H1 (cell line): ENCODE data around the gene RGL1. TPM values are rescaled to one million over a fixed set of nuclear protein-coding genes. Genes with fewer than 3 reads are reported as not detected.

ENCODE experiments used
- CTCF ChIA-PET: fragments of 300-600 bp; sonication (Branson Sonifier 250); formaldehyde crosslinking; loops from one replicate; lab custom pipeline; 2021; ENCODE audit not compliant: partially characterized antibody; lab: Charles Lee
- POLR2A ChIA-PET: fragments of 300-600 bp; sonication (Branson Sonifier 250); formaldehyde crosslinking; loops from one replicate; lab custom pipeline; 2021; ENCODE audit warnings: inconsistent platforms; ENCODE audit not compliant: partially characterized antibody; lab: Charles Lee
- DNase-seq, 2 experiments: peaks; one replicate each; pipeline versions ENCODE4 v3.0.0 to v3.0.0-alpha.2; 2010 to 2022; ENCODE audit warnings: low spot score in 2 of 2, low read depth in 1 of 2, mixed read lengths in 1 of 2
- FAIRE-seq: peaks from 2 replicates; lab custom pipeline; 2011; peaks lifted over from hg19 to GRCh38; lab: Jason Lieb, UNC
- H2AFZ ChIP-seq: 2 replicates; pipeline ENCODE4 v1.8.1; 2012; ENCODE audit warnings: low read length, inconsistent platforms
- H2AK5ac ChIP-seq: 2 replicates; pipeline ENCODE4 v1.6.1; 2013; ENCODE audit warnings: low read depth, low read length
- H2BK120ac ChIP-seq: replicated peaks from 2 replicates; pipeline ENCODE3; 2013; ENCODE audit warnings: low read depth, low read length, inconsistent platforms
- H2BK12ac ChIP-seq: 2 replicates; pipeline ENCODE4 v1.6.1; 2013; ENCODE audit warnings: low read depth, low read length
- H2BK15ac ChIP-seq: 2 replicates; pipeline ENCODE4 v1.6.1; 2013; ENCODE audit warnings: low read length
- H2BK20ac ChIP-seq: 2 replicates; pipeline ENCODE4 v1.6.1; 2013; ENCODE audit warnings: low read length
- H2BK5ac ChIP-seq: 2 replicates; pipeline ENCODE4 v1.6.1; 2013; ENCODE audit warnings: low read depth, low read length
- H3K14ac ChIP-seq: 2 replicates; pipeline ENCODE4 v1.6.1; 2013; ENCODE audit warnings: inconsistent platforms; ENCODE audit not compliant: insufficient read length
- H3K18ac ChIP-seq: 2 replicates; pipeline ENCODE4 v1.6.1; 2013; ENCODE audit warnings: low read length; ENCODE audit errors: extremely low read depth
- H3K23ac ChIP-seq: 2 replicates; pipeline ENCODE4 v1.6.1; 2013; ENCODE audit warnings: inconsistent platforms; ENCODE audit not compliant: insufficient read length
- H3K23me2 ChIP-seq: 2 replicates; pipeline ENCODE4 v1.6.1; 2013; ENCODE audit warnings: low read depth, low read length
- H3K27ac ChIP-seq: 2 replicates; pipeline ENCODE4 v1.6.1; 2011; ENCODE audit warnings: low read depth, low read length, inconsistent platforms
- H3K27me3 ChIP-seq, 4 experiments: replicated peaks in 1 of 4; 1 replicate in 1 of 4; 2 replicates in 3 of 4; pipeline versions ENCODE4 v1.6.1 to v1.8.1; 2011 to 2013; ENCODE audit warnings: low read length in 3 of 4, mild to moderate bottlenecking in 3 of 4, inconsistent platforms in 2 of 4, mixed read lengths in 2 of 4, moderate library complexity in 1 of 4; ENCODE audit not compliant: control insufficient read depth in 3 of 4, insufficient read depth in 3 of 4; ENCODE audit errors: extremely low read depth in 1 of 4
- H3K36me3 ChIP-seq, 4 experiments: 2 replicates each; pipeline versions ENCODE4 v1.6.1 to v1.8.1; 2011 to 2013; ENCODE audit warnings: mild to moderate bottlenecking in 4 of 4, low read length in 3 of 4, moderate library complexity in 2 of 4, control low read depth in 1 of 4, inconsistent platforms in 1 of 4; ENCODE audit not compliant: insufficient read depth in 4 of 4, control insufficient read depth in 2 of 4
- H3K4ac ChIP-seq: replicated peaks from 2 replicates; pipeline ENCODE3; 2013; ENCODE audit warnings: low read length, low read depth, mixed read lengths, inconsistent platforms; ENCODE audit not compliant: insufficient read length
- H3K4me1 ChIP-seq, 4 experiments: replicated peaks in 1 of 4; 1 replicate in 1 of 4; 2 replicates in 3 of 4; pipeline versions ENCODE4 v1.6.1 to v1.8.1; 2011 to 2013; ENCODE audit warnings: low read length in 3 of 4, inconsistent platforms in 2 of 4, mixed read lengths in 1 of 4; ENCODE audit not compliant: insufficient read depth in 4 of 4, control insufficient read depth in 3 of 4
- H3K4me2 ChIP-seq, 2 experiments: 2 replicates each; pipeline versions ENCODE4 v1.6.1 to v1.8.1; 2011 to 2013; ENCODE audit warnings: low read depth in 2 of 2, low read length in 2 of 2, control low read depth in 1 of 2, inconsistent platforms in 1 of 2, mild to moderate bottlenecking in 1 of 2; ENCODE audit not compliant: insufficient read depth in 1 of 2
- H3K4me3 ChIP-seq, 4 experiments: fragments of 200-600, 300-600 bp in 1 of 4; sonication (generic), shearing (Covaris generic), sonication (Bioruptor Twin) in 1 of 4; 2 replicates each; pipeline versions ENCODE4 v1.5.1 to v1.8.1; 2011 to 2016; ENCODE audit warnings: low read length in 4 of 4, low read depth in 3 of 4, control low read depth in 2 of 4, inconsistent platforms in 2 of 4, mild to moderate bottlenecking in 2 of 4, mixed read lengths in 1 of 4, moderate library complexity in 1 of 4; ENCODE audit not compliant: insufficient read depth in 2 of 4; ENCODE audit errors: extremely low read depth in 1 of 4
- H3K56ac ChIP-seq: replicated peaks from 2 replicates; pipeline ENCODE3; 2013; ENCODE audit warnings: low read depth, mild to moderate bottlenecking, mixed read lengths, low read length, inconsistent platforms; ENCODE audit not compliant: insufficient read length
- H3K79me1 ChIP-seq: 2 replicates; pipeline ENCODE4 v1.6.1; 2013; ENCODE audit warnings: low read depth, low read length, control low read depth
- H3K79me2 ChIP-seq, 2 experiments: 2 replicates each; pipeline versions ENCODE4 v1.6.1 to v1.8.1; 2012 to 2013; ENCODE audit warnings: low read length in 2 of 2, mild to moderate bottlenecking in 2 of 2, inconsistent platforms in 1 of 2; ENCODE audit not compliant: insufficient read depth in 2 of 2, control insufficient read depth in 1 of 2
- H3K9ac ChIP-seq, 4 experiments: replicated peaks in 1 of 4; 1 replicate in 1 of 4; 2 replicates in 3 of 4; pipeline versions ENCODE4 v1.6.1 to v1.8.1; 2011 to 2013; ENCODE audit warnings: low read depth in 3 of 4, low read length in 3 of 4, control low read depth in 2 of 4, mild to moderate bottlenecking in 2 of 4, moderate library complexity in 2 of 4, inconsistent platforms in 1 of 4; ENCODE audit errors: extremely low read depth in 1 of 4
- H3K9me3 ChIP-seq, 2 experiments: 2 replicates each; pipeline versions ENCODE4 v1.6.1 to v1.8.1; 2012 to 2013; ENCODE audit warnings: mild to moderate bottlenecking in 2 of 2, moderate library complexity in 2 of 2, control low read depth in 1 of 2, inconsistent platforms in 1 of 2, low read depth in 1 of 2, low read length in 1 of 2, mixed read lengths in 1 of 2; ENCODE audit not compliant: insufficient read depth in 2 of 2
- H4K20me1 ChIP-seq, 2 experiments: replicated peaks in 1 of 2; 2 replicates each; pipeline versions ENCODE3 to v1.8.1; 2011 to 2013; ENCODE audit warnings: inconsistent platforms in 2 of 2, low read length in 2 of 2, mild to moderate bottlenecking in 1 of 2; ENCODE audit not compliant: insufficient read depth in 2 of 2, control insufficient read depth in 1 of 2
- H4K5ac ChIP-seq: 2 replicates; pipeline ENCODE4 v1.6.1; 2013; ENCODE audit warnings: low read length, low read depth, mixed read lengths, inconsistent platforms; ENCODE audit not compliant: insufficient read length
- H4K8ac ChIP-seq: 2 replicates; pipeline ENCODE4 v1.8.0; 2013; ENCODE audit warnings: mild to moderate bottlenecking, moderate library complexity, low read length, inconsistent platforms; ENCODE audit not compliant: insufficient read depth; ENCODE audit errors: extremely low read depth
- H4K91ac ChIP-seq: replicated peaks from 2 replicates; pipeline ENCODE3; 2013; ENCODE audit warnings: low read length, mixed read lengths, inconsistent platforms; ENCODE audit not compliant: insufficient read length
- BACH1 ChIP-seq: IDR thresholded peaks from 2 replicates; pipeline ENCODE4 v1.6.1; 2012; ENCODE audit warnings: low read length, improper control_type of control experiment
- BCL11A ChIP-seq, 2 experiments: IDR thresholded peaks; one replicate each; pipeline ENCODE4 v1.6.1; 2011; ENCODE audit warnings: low read depth in 2 of 2, low read length in 2 of 2, mild to moderate bottlenecking in 2 of 2
- MAFK ChIP-seq: IDR thresholded peaks from 2 replicates; pipeline ENCODE4 v1.6.1; 2012; ENCODE audit warnings: low read depth, mild to moderate bottlenecking, improper control_type of control experiment, low read length
- POLR2AphosphoS5 ChIP-seq: IDR thresholded peaks from 2 replicates; pipeline ENCODE4 v1.6.1; 2011; ENCODE audit warnings: low read depth, low read length
- SUZ12 ChIP-seq: fragments of 200-600 bp; sonication (generic); IDR thresholded peaks from 2 replicates; pipeline ENCODE4 v1.6.1; 2012; ENCODE audit warnings: mild to moderate bottlenecking, inconsistent platforms, low read length, moderate library complexity, mixed read lengths
- YY1 ChIP-seq: IDR thresholded peaks from 2 replicates; pipeline ENCODE4 v1.6.1; 2011; ENCODE audit warnings: low read depth, mild to moderate bottlenecking, low read length
- WGBS, 2 experiments: shearing (Covaris generic) in 1 of 2; methylation state at CpG; one replicate each; pipeline versions ENCODE4 v1.1.6 to v1.1.7; 2013 to 2015; ENCODE audit warnings: low lambda C conversion rate in 2 of 2, mixed read lengths in 2 of 2, inconsistent platforms in 1 of 2, low coverage in 1 of 2, missing lambda C conversion rate in 1 of 2; ENCODE audit not compliant: insufficient replicate concordance in 2 of 2, insufficient coverage in 1 of 2, insufficient read length in 1 of 2; ENCODE audit errors: extremely low coverage in 1 of 2, missing lambda C conversion rate in 1 of 2; 5-methylcytosine and 5-hydroxymethylcytosine counted together
- polyA plus RNA-seq, 7 experiments: library from polyadenylated mRNA; depleted of rRNA in 3 of 7; stranded (reverse) in 5 of 7; unstranded in 2 of 7; fragments of >200 nt in 5 of 7; fragments of 200-250 nt in 2 of 7; gene quantifications; 1 replicate in 5 of 7; 2 replicates in 1 of 7; 4 replicates in 1 of 7; pipeline versions ENCODE4 v1.2.1 to v1.2.3, GENCODE V29; 2011 to 2013; ENCODE audit warnings: missing spikeins in 2 of 7, mixed read lengths in 2 of 7
- total RNA-seq: library from RNA; stranded (reverse); fragmentation: NEBNext Ultra II Directional; extraction: Animal tissue kit (Norgen Biotek cat#: 25700); gene quantifications from 2 replicates; pipeline ENCODE4 v1.2.1, GENCODE V29; 2021
- TF ChIP-seq, protein P1 (sequence below): IDR thresholded peaks from 2 replicates; pipeline ENCODE4 v1.6.1; 2011; ENCODE audit warnings: low read depth, mild to moderate bottlenecking, low read length; ENCODE audit not compliant: insufficient read depth

Gene RGL1
- total and polyA plus RNA-seq, 2 of the 8 experiments (the other 6 are each of a cell fraction or from before 2014, with no cell fraction given): 0.98 to 2.4 TPM

DNA sequence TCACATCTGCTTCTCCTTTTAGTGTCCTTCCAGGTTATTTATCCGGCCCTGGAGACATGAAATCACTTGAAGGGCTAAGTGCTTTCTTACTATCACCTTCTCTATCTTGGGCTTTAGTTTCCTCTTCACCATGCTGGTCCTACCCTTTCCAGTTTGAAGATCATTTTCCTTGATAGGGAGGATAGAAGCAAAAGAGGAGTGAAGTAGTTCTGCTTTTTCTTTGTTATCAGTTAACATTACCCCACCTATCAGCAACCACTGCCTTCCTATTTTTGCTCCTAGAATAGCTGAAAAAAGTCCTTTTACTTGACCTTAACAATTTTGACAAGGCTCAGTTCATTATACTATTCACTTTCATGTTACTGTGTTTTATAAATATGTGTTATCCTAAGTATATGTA, 19.4 kb downstream of the RGL1 start:
- no peak overlapping the region for H3K4me2 ChIP-seq
- no peak for DNase-seq
- H2BK120ac ChIP-seq: no peak overlapping the region
- H3K9me3 ChIP-seq: no peaks in the 10 kb centered on the region
- H3K23me2 ChIP-seq: no peaks in the 10 kb centered on the region
- POLR2A ChIA-PET: no interaction called here
- no peak overlapping the region for H2BK12ac ChIP-seq
- H4K20me1 ChIP-seq: no peaks in the 10 kb centered on the region
- FAIRE-seq: no peak
- H3K36me3 ChIP-seq: no peaks in the 10 kb centered on the region
- no peaks in the 10 kb centered on the region for H3K27me3 ChIP-seq
- WGBS, 2 experiments: 77% methylated on average over 1 of the region's 1 CpG; no CpG with 5 or more reads in 1 of the 2 experiments
- H3K79me1 ChIP-seq: no peaks in the 10 kb centered on the region
- H3K27ac ChIP-seq: no peak overlapping the region
- no peak overlapping the region for H3K4me3 ChIP-seq
- no peak overlapping the region for H4K8ac ChIP-seq
- CTCF ChIA-PET: interaction anchor here (0.8 to 2.4 kb wide), 3 partner anchors 18 to 499 kb away, joined by 3 to 8 read pairs (median 4); no protein-coding TSS in a partner anchor
- no peak overlapping the region for H3K4ac ChIP-seq
- no peak overlapping the region for H2BK5ac ChIP-seq
- no peaks in the 10 kb centered on the region for H3K4me1 ChIP-seq
- H3K18ac ChIP-seq: no peak overlapping the region
- no peak overlapping the region for H2AFZ ChIP-seq
- no peak overlapping the region for H3K56ac ChIP-seq
- H2BK20ac ChIP-seq: no peak overlapping the region
- no peak overlapping the region for H3K14ac ChIP-seq
- H2BK15ac ChIP-seq: no peak overlapping the region
- no peak overlapping the region for H3K23ac ChIP-seq
- H4K5ac ChIP-seq: no peak overlapping the region
- no peaks in the 10 kb centered on the region for H3K79me2 ChIP-seq
- H4K91ac ChIP-seq: no peak overlapping the region
- H2AK5ac ChIP-seq: no peak overlapping the region
- no peak overlapping the region for H3K9ac ChIP-seq
- TF ChIP-seq YY1: no peak
- TF ChIP-seq MAFK: no peak
- no peak for TF ChIP-seq SUZ12
- TF ChIP-seq BCL11A (IDR thresholded peaks at IDR 0.05; ENCODE audit: low read depth in 2 of 2, low read length in 2 of 2): no peak
- TF ChIP-seq, protein P1, sequence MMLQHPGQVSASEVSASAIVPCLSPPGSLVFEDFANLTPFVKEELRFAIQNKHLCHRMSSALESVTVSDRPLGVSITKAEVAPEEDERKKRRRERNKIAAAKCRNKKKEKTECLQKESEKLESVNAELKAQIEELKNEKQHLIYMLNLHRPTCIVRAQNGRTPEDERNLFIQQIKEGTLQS: no peak
- TF ChIP-seq BACH1: no peak
- no peak for TF ChIP-seq POLR2AphosphoS5
